ENCODE measurements around the gene STARD10.

The STARD10 gene

DNA sequence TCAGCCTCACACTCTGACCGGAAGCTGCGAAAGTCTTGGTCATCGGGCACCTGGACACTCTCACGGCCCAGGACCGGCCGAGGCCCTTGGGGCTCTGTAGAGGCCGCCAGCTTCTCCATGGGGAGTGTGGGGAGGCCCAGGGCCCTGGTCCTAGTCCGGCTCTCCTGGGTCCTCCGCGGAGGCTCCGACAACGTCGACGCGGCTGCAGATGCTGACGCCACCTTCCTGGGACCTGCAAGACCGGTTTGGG lies 12.9 kb downstream of the STARD10 start:
- ChIA-PET CTCF (no interaction called here), POLR2A (no interaction called here)
- no peak for DNase-seq (ENCODE audit: extremely low spot score)
- TF ChIP-seq FOXM1 (IDR thresholded peaks at IDR 0.05; ENCODE audit: borderline replicate concordance) = no peak
- TF ChIP-seq SUZ12 (IDR thresholded peaks at IDR 0.05) = no peak
- no peak for TF ChIP-seq ARNT (IDR thresholded peaks at IDR 0.05)
- TF ChIP-seq L3MBTL2 (conservative IDR thresholded peaks at IDR 0.05) = no peak

DNA sequence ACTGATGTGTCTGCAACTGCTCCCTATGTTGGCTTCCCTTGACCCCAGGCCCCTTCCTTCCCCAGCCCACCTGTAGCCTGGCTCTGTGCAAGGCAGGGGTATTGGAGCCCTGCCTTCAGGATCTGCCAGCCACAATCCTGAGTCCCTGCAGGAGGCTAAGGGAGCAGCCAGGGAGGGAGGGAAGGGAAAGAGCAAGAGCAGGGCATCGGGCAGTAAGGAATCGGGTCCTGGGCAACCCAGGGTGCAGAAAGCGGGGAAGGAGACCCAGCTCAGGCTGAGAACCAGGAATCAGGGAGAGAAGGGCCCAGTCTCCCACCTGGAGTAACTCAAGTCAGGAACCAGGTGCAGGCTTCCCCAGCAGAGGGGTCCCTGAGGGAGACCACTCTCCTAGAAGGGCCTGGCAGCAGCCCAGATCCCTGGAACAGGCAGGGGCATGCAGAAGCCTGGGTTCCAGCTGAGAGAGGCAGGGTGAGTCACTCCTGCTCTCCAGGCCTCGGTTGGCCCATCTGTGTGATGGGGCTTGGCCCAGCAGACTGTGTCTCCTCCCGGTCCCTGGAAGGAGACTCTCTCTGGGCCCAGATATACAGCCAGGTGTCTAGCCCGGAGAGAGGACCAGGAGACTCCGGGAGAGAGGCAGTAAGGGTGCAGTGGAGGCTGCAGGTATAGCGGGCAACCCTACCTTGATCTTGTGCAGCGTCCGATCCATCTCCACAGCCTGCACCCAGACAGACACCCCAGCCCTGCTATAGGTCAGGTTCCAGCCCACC lies 13.4 kb downstream of the STARD10 start:
- DNase-seq (ENCODE audit: extremely low spot score) = no peak
- no peak for TF ChIP-seq ELF4 (IDR thresholded peaks at IDR 0.05)
- TF ChIP-seq BHLHE40 (IDR thresholded peaks at IDR 0.05; ENCODE audit: borderline replicate concordance) = no peak
- no peak for TF ChIP-seq SP1 (IDR thresholded peaks at IDR 0.05)
- TF ChIP-seq, protein P1, sequence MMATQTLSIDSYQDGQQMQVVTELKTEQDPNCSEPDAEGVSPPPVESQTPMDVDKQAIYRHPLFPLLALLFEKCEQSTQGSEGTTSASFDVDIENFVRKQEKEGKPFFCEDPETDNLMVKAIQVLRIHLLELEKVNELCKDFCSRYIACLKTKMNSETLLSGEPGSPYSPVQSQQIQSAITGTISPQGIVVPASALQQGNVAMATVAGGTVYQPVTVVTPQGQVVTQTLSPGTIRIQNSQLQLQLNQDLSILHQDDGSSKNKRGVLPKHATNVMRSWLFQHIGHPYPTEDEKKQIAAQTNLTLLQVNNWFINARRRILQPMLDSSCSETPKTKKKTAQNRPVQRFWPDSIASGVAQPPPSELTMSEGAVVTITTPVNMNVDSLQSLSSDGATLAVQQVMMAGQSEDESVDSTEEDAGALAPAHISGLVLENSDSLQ (IDR thresholded peaks at IDR 0.05) = no peak
- POLR2A ChIA-PET = no interaction called here
- CTCF ChIA-PET = no interaction called here

DNA sequence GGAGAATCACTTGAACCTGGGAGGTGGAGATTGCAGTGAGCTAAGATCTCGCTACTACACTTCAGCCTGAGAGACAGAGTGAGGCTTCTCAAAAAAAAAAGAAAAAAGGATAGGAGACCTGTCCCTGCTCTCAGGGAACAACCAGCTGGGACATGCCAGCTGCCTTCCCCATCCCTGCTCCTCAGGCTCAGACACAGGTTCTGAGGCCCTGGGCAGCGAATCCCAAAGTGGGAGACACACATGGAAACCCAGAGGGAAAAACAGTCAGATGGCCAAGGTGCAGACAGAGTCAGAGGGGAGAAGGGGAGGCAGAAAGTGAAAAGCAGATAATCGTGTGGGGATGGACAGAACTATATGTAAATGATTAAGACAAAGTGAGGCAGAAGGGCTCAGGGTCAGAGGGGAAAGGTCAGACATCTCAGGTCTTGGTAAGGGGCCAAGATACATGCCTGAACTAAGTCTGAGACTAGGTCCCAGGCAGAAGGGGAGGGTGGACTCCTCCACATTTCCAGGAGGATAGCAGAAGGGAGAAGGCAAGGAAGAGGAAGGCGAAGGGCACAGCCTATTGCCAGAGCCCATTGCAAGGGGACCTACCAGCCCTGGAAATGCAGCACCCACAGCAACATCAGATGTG lies 14.2 kb downstream of the STARD10 start:
- ChIA-PET CTCF (interaction anchor here (0.7 to 1.5 kb wide), 2 partner anchors 14 to 54 kb away, joined by 3 to 4 read pairs; no protein-coding TSS in a partner anchor), POLR2A (no interaction called here)
- no peak for DNase-seq (ENCODE audit: extremely low spot score)
- TF ChIP-seq SP1 (IDR thresholded peaks at IDR 0.05) (no peak), ARNT (IDR thresholded peaks at IDR 0.05) (no peak), HDGF (IDR thresholded peaks at IDR 0.05; ENCODE audit: borderline replicate concordance) (no peak), BHLHE40 (IDR thresholded peaks at IDR 0.05; ENCODE audit: borderline replicate concordance) (no peak), FOXK2 (IDR thresholded peaks at IDR 0.05) (no peak), NFRKB (IDR thresholded peaks at IDR 0.05) (no peak), SUZ12 (IDR thresholded peaks at IDR 0.05) (no peak), CTBP1 (IDR thresholded peaks at IDR 0.05; ENCODE audit: borderline replicate concordance) (no peak), ELF4 (IDR thresholded peaks at IDR 0.05) (no peak), FOXA1 (IDR thresholded peaks at IDR 0.05) (no peak), L3MBTL2 (conservative IDR thresholded peaks at IDR 0.05) (no peak), FOXM1 (IDR thresholded peaks at IDR 0.05; ENCODE audit: borderline replicate concordance) (no peak), ZNF384 (IDR thresholded peaks at IDR 0.05) (no peak), LEF1 (IDR thresholded peaks at IDR 0.05; ENCODE audit: borderline replicate concordance) (no peak), TARDBP (IDR thresholded peaks at IDR 0.05) (no peak)
- TF ChIP-seq, protein P1 (IDR thresholded peaks at IDR 0.05) = no peak

- ChIA-PET POLR2A (no interaction called here), CTCF (interaction anchor here (0.7 to 1.5 kb wide), 4 partner anchors 13 to 54 kb away, joined by 3 to 4 read pairs (median 3); partner anchors contain the start of gene STARD10)
- no peak for DNase-seq (ENCODE audit: extremely low spot score)
- no peak for TF ChIP-seq BHLHE40 (IDR thresholded peaks at IDR 0.05; ENCODE audit: borderline replicate concordance)
- TF ChIP-seq HDGF (IDR thresholded peaks at IDR 0.05; ENCODE audit: borderline replicate concordance) = no peak
- no peak for TF ChIP-seq FOXA1 (IDR thresholded peaks at IDR 0.05)
- no peak for TF ChIP-seq SP1 (IDR thresholded peaks at IDR 0.05)
- no peak for TF ChIP-seq FOXK2 (IDR thresholded peaks at IDR 0.05)
- no peak for TF ChIP-seq ZNF384 (IDR thresholded peaks at IDR 0.05)
- TF ChIP-seq TARDBP (IDR thresholded peaks at IDR 0.05) = no peak
- no peak for TF ChIP-seq SUZ12 (IDR thresholded peaks at IDR 0.05)
- TF ChIP-seq L3MBTL2 (conservative IDR thresholded peaks at IDR 0.05) = no peak
- TF ChIP-seq FOXM1 (IDR thresholded peaks at IDR 0.05; ENCODE audit: borderline replicate concordance) = no peak
- no peak for TF ChIP-seq NFRKB (IDR thresholded peaks at IDR 0.05)
- no peak for TF ChIP-seq LEF1 (IDR thresholded peaks at IDR 0.05; ENCODE audit: borderline replicate concordance)
- TF ChIP-seq ELF4 (IDR thresholded peaks at IDR 0.05) = no peak
- TF ChIP-seq ARNT (IDR thresholded peaks at IDR 0.05) = no peak
- TF ChIP-seq, protein P1 (IDR thresholded peaks at IDR 0.05) = no peak
- TF ChIP-seq CTBP1 (IDR thresholded peaks at IDR 0.05; ENCODE audit: borderline replicate concordance) = no peak
Observed at GRCh38 chr11:72778535-72779494, 15.0 kb downstream of the STARD10 start.

DNA sequence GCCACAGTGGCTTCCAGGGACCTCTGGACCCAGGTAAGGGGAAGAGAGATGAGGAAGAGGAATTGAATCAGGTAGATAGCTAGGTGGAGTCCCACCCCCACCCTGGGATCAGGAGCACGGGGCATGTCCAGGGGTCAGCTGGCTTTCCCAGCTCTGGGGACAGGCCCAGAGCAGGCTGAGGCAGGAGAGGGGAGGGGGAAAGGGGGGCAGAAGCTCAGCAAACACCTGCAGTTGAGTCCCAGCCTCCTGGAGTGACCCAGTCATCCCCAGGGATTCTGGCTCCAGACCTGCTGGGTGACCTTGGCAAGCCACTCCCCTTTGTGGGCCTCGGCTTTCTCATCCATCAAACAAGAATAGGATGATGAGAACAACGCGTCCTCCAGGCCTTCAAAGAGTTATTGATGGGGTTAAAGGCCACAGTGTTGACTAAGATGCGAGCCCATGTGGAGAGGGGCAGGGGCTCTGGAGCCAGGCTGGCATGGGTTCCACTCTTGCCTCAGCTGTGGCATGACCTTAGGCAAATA lies 16.0 kb downstream of the STARD10 start:
- DNase-seq (ENCODE audit: extremely low spot score) = no peak
- POLR2A ChIA-PET = no interaction called here
- TF ChIP-seq FOXK2 (IDR thresholded peaks at IDR 0.05) = no peak
- TF ChIP-seq TARDBP (IDR thresholded peaks at IDR 0.05) = no peak
- TF ChIP-seq SP1 (IDR thresholded peaks at IDR 0.05) = no peak
- no peak for TF ChIP-seq LEF1 (IDR thresholded peaks at IDR 0.05; ENCODE audit: borderline replicate concordance)
- TF ChIP-seq, protein P1 (IDR thresholded peaks at IDR 0.05) = no peak
- no peak for TF ChIP-seq NFRKB (IDR thresholded peaks at IDR 0.05)
- no peak for TF ChIP-seq CTBP1 (IDR thresholded peaks at IDR 0.05; ENCODE audit: borderline replicate concordance)
- TF ChIP-seq FOXA1 (IDR thresholded peaks at IDR 0.05) = no peak
- no peak for TF ChIP-seq ARNT (IDR thresholded peaks at IDR 0.05)
- TF ChIP-seq SUZ12 (IDR thresholded peaks at IDR 0.05) = no peak
- TF ChIP-seq ELF4 (IDR thresholded peaks at IDR 0.05) = no peak
- no peak for TF ChIP-seq BHLHE40 (IDR thresholded peaks at IDR 0.05; ENCODE audit: borderline replicate concordance)
- no peak for TF ChIP-seq ZNF384 (IDR thresholded peaks at IDR 0.05)
- TF ChIP-seq L3MBTL2 (conservative IDR thresholded peaks at IDR 0.05) = no peak
- no peak for TF ChIP-seq HDGF (IDR thresholded peaks at IDR 0.05; ENCODE audit: borderline replicate concordance)
- TF ChIP-seq FOXM1 (IDR thresholded peaks at IDR 0.05; ENCODE audit: borderline replicate concordance) = no peak

More for the DNA sequence above, 16.0 kb downstream of the STARD10 start:
- CTCF ChIA-PET = interaction anchor here (0.6 to 1.0 kb wide), 4 partner anchors 12 to 37 kb away, joined by 3 read pairs; partner anchors contain the start of gene STARD10

All from HEK293T (cell line).